OCI-LY1 (cell line): ENCODE results near the gene LRSAM1.

ENCODE experiments used
- H2AFZ ChIP-seq: fragments of 200-600 bp; sonication (generic), shearing (Covaris generic); 2 replicates; pipeline ENCODE4 v1.6.0; 2014; ENCODE audit warnings: antibody characterized with exemption, mild to moderate bottlenecking, low read length
- H3F3A ChIP-seq: fragments of 200-600 bp; sonication (generic), shearing (Covaris generic); 2 replicates; pipeline ENCODE4 v1.6.0; 2014; ENCODE audit warnings: mild to moderate bottlenecking, antibody characterized with exemption, low read length, moderate library complexity; ENCODE audit not compliant: insufficient read depth
- H3K27ac ChIP-seq: fragments of 200-600 bp; sonication (generic); 2 replicates; pipeline ENCODE4 v1.5.1; 2014; ENCODE audit warnings: low read length, mixed run types, mild to moderate bottlenecking, low read depth; ENCODE audit not compliant: poor library complexity, severe bottlenecking
- H3K27me3 ChIP-seq: fragments of 200-600 bp; sonication (generic); 2 replicates; pipeline ENCODE4 v1.6.0; 2014; ENCODE audit warnings: antibody characterized with exemption, mild to moderate bottlenecking, low read length, moderate library complexity; ENCODE audit not compliant: insufficient read depth
- H3K36me3 ChIP-seq: fragments of 200-600 bp; sonication (generic); 2 replicates; pipeline ENCODE4 v1.6.1; 2014; ENCODE audit warnings: mild to moderate bottlenecking, antibody characterized with exemption, low read length, moderate library complexity, mixed read lengths; ENCODE audit not compliant: insufficient read depth
- H3K4me1 ChIP-seq: fragments of 200-600 bp; sonication (generic); 2 replicates; pipeline ENCODE4 v1.5.1; 2014; ENCODE audit warnings: mild to moderate bottlenecking, low read length, moderate library complexity; ENCODE audit not compliant: insufficient read depth, severe bottlenecking
- H3K4me2 ChIP-seq: fragments of 200-600 bp; sonication (generic), shearing (Covaris generic); 2 replicates; pipeline ENCODE4 v1.6.1; 2014; ENCODE audit warnings: low read length
- H3K4me3 ChIP-seq: fragments of 200-600 bp; sonication (generic); 2 replicates; pipeline ENCODE4 v1.5.1; 2014; ENCODE audit warnings: low read length, low read depth, mild to moderate bottlenecking, mixed read lengths; ENCODE audit not compliant: poor library complexity, severe bottlenecking
- H3K79me2 ChIP-seq: fragments of 200-600 bp; shearing (Covaris generic); 2 replicates; pipeline ENCODE4 v1.6.1; 2016; ENCODE audit warnings: mixed run types, low read length, mixed read lengths; ENCODE audit not compliant: insufficient read depth
- H3K9ac ChIP-seq: fragments of 200-600 bp; sonication (generic), shearing (Covaris generic); 2 replicates; pipeline ENCODE4 v1.6.1; 2014; ENCODE audit warnings: mild to moderate bottlenecking, low read length, mixed read lengths
- H3K9me2 ChIP-seq: fragments of 200-600 bp; sonication (generic), shearing (Covaris generic); 2 replicates; pipeline ENCODE4 v1.6.1; 2014; ENCODE audit warnings: low read depth, mild to moderate bottlenecking, low read length, mixed read lengths
- H3K9me3 ChIP-seq: fragments of 200-600 bp; shearing (Covaris generic); 2 replicates; pipeline ENCODE4 v1.6.1; 2014; ENCODE audit warnings: low read length, mixed read lengths
- H4K20me1 ChIP-seq: fragments of 200-600 bp; sonication (generic), shearing (Covaris generic); 2 replicates; pipeline ENCODE4 v1.6.0; 2016; ENCODE audit warnings: mild to moderate bottlenecking, low read length; ENCODE audit not compliant: insufficient read depth
- CTCF ChIP-seq: fragments of 200-600 bp; sonication (generic), shearing (Covaris generic); IDR thresholded peaks from 2 replicates; pipeline ENCODE4 v1.5.1; 2017; ENCODE audit warnings: mild to moderate bottlenecking, antibody characterized with exemption, low read length, moderate library complexity, mixed read lengths
- EZH2 ChIP-seq: fragments of 200-600 bp; sonication (generic), shearing (Covaris generic); IDR thresholded peaks from 2 replicates; pipeline ENCODE4 v1.8.0; 2017; ENCODE audit warnings: borderline replicate concordance, mixed run types, mild to moderate bottlenecking, antibody characterized with exemption, low read length, moderate library complexity, mixed read lengths

Gene LRSAM1

GRCh38 chr9:127539259-127539981 lies 88.1 kb downstream of the LRSAM1 start:
- Histone ChIP-seq H3K27me3 (peaks cover 7% of the 10 kb centered on the region), H3K27ac (no peak overlapping the region), H3K9ac (no peak overlapping the region), H4K20me1 (no peaks in the 10 kb centered on the region), H2AFZ (no peak overlapping the region), H3K4me1 (no peaks in the 10 kb centered on the region), H3K36me3 (no peaks in the 10 kb centered on the region), H3K9me2 (no peaks in the 10 kb centered on the region), H3K79me2 (no peaks in the 10 kb centered on the region), H3K4me2 (no peak overlapping the region), H3F3A (no peaks in the 10 kb centered on the region), H3K9me3 (no peaks in the 10 kb centered on the region), H3K4me3 (no peak overlapping the region)
- TF ChIP-seq CTCF, result no peak
- no peak for TF ChIP-seq EZH2

GRCh38 chr9:127539982-127540663 lies 88.8 kb downstream of the LRSAM1 start:
- H3K79me2 ChIP-seq, result no peaks in the 10 kb centered on the region

GRCh38 chr9:127540664-127541041 lies 89.3 kb downstream of the LRSAM1 start:
- H3K9me2 ChIP-seq, result no peaks in the 10 kb centered on the region
- no peak overlapping the region for H3K27ac ChIP-seq
- H3F3A ChIP-seq, result no peaks in the 10 kb centered on the region
- peaks cover 7% of the 10 kb centered on the region for H3K27me3 ChIP-seq
- no peaks in the 10 kb centered on the region for H3K36me3 ChIP-seq
- TF ChIP-seq EZH2 (no peak), CTCF (no peak)
- no peaks in the 10 kb centered on the region for H4K20me1 ChIP-seq
- H2AFZ ChIP-seq, result no peak overlapping the region
- H3K4me2 ChIP-seq, result no peak overlapping the region
- H3K9me3 ChIP-seq, result no peaks in the 10 kb centered on the region
- H3K4me3 ChIP-seq, result no peak overlapping the region
- H3K9ac ChIP-seq, result no peak overlapping the region
- no peaks in the 10 kb centered on the region for H3K79me2 ChIP-seq
- no peaks in the 10 kb centered on the region for H3K4me1 ChIP-seq

More at GRCh38 chr9:127539982-127540663, 88.8 kb downstream of the LRSAM1 start:
- no peak overlapping the region for H3K4me3 ChIP-seq
- no peak overlapping the region for H2AFZ ChIP-seq
- H4K20me1 ChIP-seq, result no peaks in the 10 kb centered on the region
- H3K27ac ChIP-seq, result no peak overlapping the region
- no peaks in the 10 kb centered on the region for H3K4me1 ChIP-seq
- H3K9me2 ChIP-seq, result no peaks in the 10 kb centered on the region
- no peak overlapping the region for H3K9ac ChIP-seq
- no peaks in the 10 kb centered on the region for H3F3A ChIP-seq
- H3K4me2 ChIP-seq, result no peak overlapping the region
- H3K36me3 ChIP-seq, result no peaks in the 10 kb centered on the region
- H3K27me3 ChIP-seq, result peaks cover 7% of the 10 kb centered on the region
- no peaks in the 10 kb centered on the region for H3K9me3 ChIP-seq
- TF ChIP-seq CTCF, result no peak
- TF ChIP-seq EZH2, result no peak
